Rectal smooth muscle tissue (tissue), 1 donor: ENCODE data around the gene STUM.

Source experiments
- H3K27ac ChIP-seq: one replicate; pipeline ENCODE4 v1.7.0; 2013; ENCODE audit warnings: low read depth, low read length, inconsistent platforms
- H3K27me3 ChIP-seq: one replicate; pipeline ENCODE4 v1.7.0; 2013; ENCODE audit warnings: low read length; ENCODE audit not compliant: control insufficient read depth, insufficient read depth
- H3K36me3 ChIP-seq: one replicate; pipeline ENCODE4 v1.7.0; 2013; ENCODE audit warnings: low read length; ENCODE audit not compliant: control insufficient read depth, insufficient read depth
- H3K4me1 ChIP-seq: one replicate; pipeline ENCODE4 v1.7.0; 2013; ENCODE audit warnings: low read length; ENCODE audit not compliant: control insufficient read depth, insufficient read depth
- H3K4me3 ChIP-seq: one replicate; pipeline ENCODE4 v1.7.0; 2013; ENCODE audit warnings: low read length
- H3K9ac ChIP-seq: one replicate; pipeline ENCODE4 v1.7.0; 2013; ENCODE audit warnings: low read length

The STUM gene

GRCh38 chr1:226553266-226553923 is 4.8 kb downstream of the STUM start:
- peaks cover 6% of the 10 kb centered on the region for H3K4me1 ChIP-seq
- H3K27ac ChIP-seq, result no peak overlapping the region

GRCh38 chr1:226553924-226554282 is 5.3 kb downstream of the STUM start:
- Histone ChIP-seq H3K36me3 (no peaks in the 10 kb centered on the region), H3K27me3 (no peaks in the 10 kb centered on the region), H3K4me1 (peaks cover 6% of the 10 kb centered on the region), H3K27ac (no peak overlapping the region), H3K9ac (no peak overlapping the region), H3K4me3 (no peak overlapping the region)

More at GRCh38 chr1:226553266-226553923, 4.8 kb downstream of the STUM start:
- Histone ChIP-seq H3K9ac (no peak overlapping the region), H3K36me3 (no peaks in the 10 kb centered on the region), H3K4me3 (no peak overlapping the region), H3K27me3 (no peaks in the 10 kb centered on the region)

GRCh38 chr1:226555092-226555491 is 6.5 kb downstream of the STUM start:
- H3K4me1 ChIP-seq, result peaks cover 6% of the 10 kb centered on the region
- H3K36me3 ChIP-seq, result no peaks in the 10 kb centered on the region
- no peaks in the 10 kb centered on the region for H3K27me3 ChIP-seq
- no peak overlapping the region for H3K4me3 ChIP-seq
- no peak overlapping the region for H3K9ac ChIP-seq
- no peak overlapping the region for H3K27ac ChIP-seq

- no peaks in the 10 kb centered on the region for H3K36me3 ChIP-seq
- H3K4me1 ChIP-seq, result peaks cover under 1% of the 10 kb centered on the region
- H3K27me3 ChIP-seq, result no peaks in the 10 kb centered on the region
- no peak overlapping the region for H3K27ac ChIP-seq
- H3K4me3 ChIP-seq, result no peak overlapping the region
- H3K9ac ChIP-seq, result no peak overlapping the region
Measured at GRCh38 chr1:226557424-226557823, 8.9 kb downstream of the STUM start.

DNA sequence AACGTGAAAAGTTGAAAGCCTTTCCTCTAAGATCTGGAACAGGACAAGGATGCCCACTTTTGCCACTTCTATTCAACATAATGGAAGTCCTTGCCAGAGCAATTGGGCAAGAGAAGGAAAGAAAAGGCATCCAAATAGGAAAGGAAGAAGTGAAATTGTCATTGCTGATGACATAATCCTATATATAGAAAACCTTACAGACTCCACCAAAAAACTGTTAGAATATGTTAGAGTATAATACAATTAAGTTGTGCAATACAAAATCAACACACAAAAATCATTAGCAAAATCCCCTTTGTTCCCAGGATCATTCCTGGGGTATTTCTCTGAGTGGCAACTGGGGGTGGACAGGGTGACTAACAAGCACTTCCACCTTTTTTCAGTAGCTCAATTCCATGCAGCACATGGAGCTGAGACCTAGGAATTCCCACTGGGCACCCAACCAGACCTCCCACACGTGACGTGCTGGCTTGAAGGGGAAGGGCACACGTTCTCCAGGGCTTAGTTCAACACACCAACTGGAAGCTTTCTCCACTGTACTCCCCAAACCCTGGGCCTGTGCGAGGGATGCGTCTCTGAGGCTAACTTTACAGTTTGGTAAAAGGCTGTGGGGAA is 9.6 kb downstream of the STUM start:
- Histone ChIP-seq H3K4me3 (no peak overlapping the region), H3K27me3 (no peaks in the 10 kb centered on the region), H3K9ac (no peak overlapping the region), H3K27ac (peak overlapping the region; percentile 27), H3K36me3 (no peaks in the 10 kb centered on the region), H3K4me1 (peaks cover 2% of the 10 kb centered on the region)

DNA sequence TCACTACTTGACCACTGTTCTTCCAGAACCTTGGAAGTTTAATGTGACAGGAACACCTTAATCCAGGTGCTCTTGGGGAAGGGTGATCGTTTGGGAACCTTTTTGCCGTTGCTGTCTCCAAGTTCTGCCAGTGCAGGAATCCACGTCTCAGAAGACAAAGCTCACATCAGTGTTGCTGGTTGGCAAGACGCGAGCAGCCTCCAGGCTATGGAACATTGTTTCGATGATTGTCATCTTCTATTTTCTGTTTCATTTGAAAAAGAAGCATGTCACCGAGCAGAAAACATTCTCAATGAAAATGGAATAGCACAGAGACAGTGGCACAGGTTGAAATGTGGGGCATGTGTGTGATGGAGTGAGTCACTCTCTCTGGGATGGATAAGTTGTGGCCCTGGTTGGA is 11.7 kb downstream of the STUM start:
- no peaks in the 10 kb centered on the region for H3K36me3 ChIP-seq
- H3K27ac ChIP-seq, result no peak overlapping the region
- peaks cover 13% of the 10 kb centered on the region for H3K4me1 ChIP-seq
- no peak overlapping the region for H3K4me3 ChIP-seq
- no peaks in the 10 kb centered on the region for H3K27me3 ChIP-seq
- H3K9ac ChIP-seq, result no peak overlapping the region

GRCh38 chr1:226562989-226563388 is 14.4 kb downstream of the STUM start:
- H3K27ac ChIP-seq, result peak overlapping the region; percentile 88
- peaks cover 29% of the 10 kb centered on the region for H3K4me1 ChIP-seq
- H3K9ac ChIP-seq, result no peak overlapping the region
- no peaks in the 10 kb centered on the region for H3K36me3 ChIP-seq
- H3K4me3 ChIP-seq, result no peak overlapping the region
- no peaks in the 10 kb centered on the region for H3K27me3 ChIP-seq

DNA sequence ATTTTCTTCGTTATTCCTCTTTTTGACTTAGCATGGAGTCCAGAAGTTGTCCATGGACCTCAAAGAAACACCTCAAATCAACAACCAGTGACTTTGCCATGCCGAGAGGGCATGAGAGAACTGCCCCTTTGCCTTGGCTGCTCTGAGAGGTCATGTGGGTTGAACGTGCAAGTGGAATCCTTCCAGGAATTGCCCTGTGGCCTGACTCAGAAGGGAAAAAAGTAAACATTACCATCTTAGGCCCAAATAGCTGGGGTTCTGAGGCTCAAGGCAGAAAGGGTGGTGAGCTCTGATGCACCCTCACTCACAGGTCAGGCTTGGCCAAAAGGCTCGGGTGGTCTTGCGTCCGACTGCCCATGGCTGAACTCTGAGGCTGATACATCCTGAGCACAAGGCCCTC is 15.1 kb downstream of the STUM start:
- Histone ChIP-seq H3K27me3 (no peaks in the 10 kb centered on the region), H3K27ac (peak overlapping the region; percentile 88), H3K36me3 (no peaks in the 10 kb centered on the region), H3K9ac (no peak overlapping the region), H3K4me3 (no peak overlapping the region), H3K4me1 (peaks cover 36% of the 10 kb centered on the region)

- Histone ChIP-seq H3K27ac (peak overlapping the region; percentile 81), H3K9ac (no peak overlapping the region), H3K27me3 (no peaks in the 10 kb centered on the region), H3K4me3 (no peak overlapping the region), H3K4me1 (peaks cover 50% of the 10 kb centered on the region), H3K36me3 (no peaks in the 10 kb centered on the region)
Measured at GRCh38 chr1:226565476-226565875, 16.9 kb downstream of the STUM start.

GRCh38 chr1:226566234-226566633 is 17.7 kb downstream of the STUM start:
- Histone ChIP-seq H3K27ac (peak overlapping the region; percentile 81), H3K27me3 (no peaks in the 10 kb centered on the region), H3K4me1 (peaks cover 51% of the 10 kb centered on the region), H3K4me3 (no peak overlapping the region), H3K9ac (no peak overlapping the region), H3K36me3 (no peaks in the 10 kb centered on the region)

DNA sequence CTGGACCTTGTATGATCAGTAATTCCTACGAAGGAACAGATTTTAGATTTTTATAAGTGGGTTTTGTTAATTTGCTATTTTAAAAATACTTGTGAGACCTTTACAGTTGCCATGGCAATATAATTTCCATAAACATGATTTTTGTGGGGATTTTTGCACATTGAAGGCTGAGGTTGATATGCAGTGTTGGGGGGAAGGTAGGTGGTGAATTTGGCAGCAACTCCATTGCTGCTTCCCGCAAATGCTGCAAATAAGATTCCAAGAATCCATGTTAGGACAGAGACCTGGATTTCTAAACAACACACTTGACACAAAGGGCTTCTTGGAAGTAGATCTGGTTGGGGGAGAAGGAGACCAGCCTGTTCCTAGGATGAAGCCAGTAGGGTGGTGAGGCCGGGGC is 18.2 kb downstream of the STUM start:
- no peaks in the 10 kb centered on the region for H3K36me3 ChIP-seq
- H3K27me3 ChIP-seq, result no peaks in the 10 kb centered on the region
- peaks cover 51% of the 10 kb centered on the region for H3K4me1 ChIP-seq
- no peak overlapping the region for H3K4me3 ChIP-seq
- H3K27ac ChIP-seq, result peak overlapping the region; percentile 81
- H3K9ac ChIP-seq, result no peak overlapping the region

- peak overlapping the region; percentile 81 for H3K27ac ChIP-seq
- no peak overlapping the region for H3K9ac ChIP-seq
- no peaks in the 10 kb centered on the region for H3K36me3 ChIP-seq
- H3K27me3 ChIP-seq, result no peaks in the 10 kb centered on the region
- H3K4me1 ChIP-seq, result peaks cover 49% of the 10 kb centered on the region
- H3K4me3 ChIP-seq, result no peak overlapping the region
Measured at GRCh38 chr1:226568077-226568831, 19.7 kb downstream of the STUM start.
